ENCODE results near the gene NPR3. TPM values are rescaled to one million over a fixed set of nuclear protein-coding genes. Genes with fewer than 3 reads are reported as not detected.

NPR3 gene
- total and polyA plus RNA-seq, 2 of the 8 experiments (the other 6 are each of a cell fraction or from before 2014, with no cell fraction given) = not detected

GRCh38 chr5:32803656-32804055 lies 92.5 kb downstream of the NPR3 start:
- Histone ChIP-seq H4K91ac (replicated peaks; ENCODE audit: insufficient read length, low read length) (no peak overlapping the region), H3K36me3 (ENCODE audit: control insufficient read depth in 2 of 4, insufficient read depth in 4 of 4, low read length in 3 of 4) (no peaks in the 10 kb centered on the region), H2BK12ac (ENCODE audit: low read depth, low read length) (no peak overlapping the region), H3K9me3 (ENCODE audit: insufficient read depth in 2 of 2, low read depth in 1 of 2, low read length in 1 of 2) (no peaks in the 10 kb centered on the region), H3K4me3 (ENCODE audit: extremely low read depth in 1 of 4, insufficient read depth in 2 of 4, low read depth in 3 of 4, low read length in 4 of 4) (no peak overlapping the region), H3K27ac (ENCODE audit: low read depth, low read length) (no peak overlapping the region), H3K23ac (ENCODE audit: insufficient read length) (no peak overlapping the region), H3K4ac (replicated peaks; ENCODE audit: insufficient read length, low read depth, low read length) (no peak overlapping the region), H3K4me2 (ENCODE audit: insufficient read depth in 1 of 2, low read depth in 2 of 2, low read length in 2 of 2) (no peak overlapping the region), H3K18ac (ENCODE audit: extremely low read depth, low read length) (no peak overlapping the region), H3K56ac (replicated peaks; ENCODE audit: insufficient read length, low read depth, low read length) (no peak overlapping the region), H2BK5ac (ENCODE audit: low read depth, low read length) (no peak overlapping the region), H2BK20ac (ENCODE audit: low read length) (no peak overlapping the region), H3K14ac (ENCODE audit: insufficient read length) (no peak overlapping the region), H3K23me2 (ENCODE audit: low read depth, low read length) (no peaks in the 10 kb centered on the region), H4K8ac (ENCODE audit: extremely low read depth, insufficient read depth, low read length) (no peak overlapping the region), H3K9ac (replicated peaks in 1 of 4; ENCODE audit: extremely low read depth in 1 of 4, low read depth in 3 of 4, low read length in 3 of 4) (no peak overlapping the region), H2AK5ac (ENCODE audit: low read depth, low read length) (no peak overlapping the region), H4K20me1 (replicated peaks in 1 of 2; ENCODE audit: control insufficient read depth in 1 of 2, insufficient read depth in 2 of 2, low read length in 2 of 2) (no peaks in the 10 kb centered on the region), H2AFZ (ENCODE audit: low read length) (no peak overlapping the region), H4K5ac (ENCODE audit: insufficient read length, low read depth, low read length) (no peak overlapping the region), H3K27me3 (replicated peaks in 1 of 4; ENCODE audit: control insufficient read depth in 3 of 4, extremely low read depth in 1 of 4, insufficient read depth in 3 of 4, low read length in 3 of 4) (no peaks in the 10 kb centered on the region), H2BK15ac (ENCODE audit: low read length) (no peak overlapping the region), H2BK120ac (replicated peaks; ENCODE audit: low read depth, low read length) (no peak overlapping the region), H3K79me2 (ENCODE audit: control insufficient read depth in 1 of 2, insufficient read depth in 2 of 2, low read length in 2 of 2) (no peaks in the 10 kb centered on the region), H3K79me1 (ENCODE audit: low read depth, low read length) (no peaks in the 10 kb centered on the region), H3K4me1 (replicated peaks in 1 of 4; ENCODE audit: control insufficient read depth in 3 of 4, insufficient read depth in 4 of 4, low read length in 3 of 4) (no peaks in the 10 kb centered on the region)
- ChIA-PET CTCF (ENCODE audit: partially characterized antibody) (no interaction called here), POLR2A (ENCODE audit: partially characterized antibody) (no interaction called here)
- 87% methylated on average over 3 of the region's 3 CpGs; no CpG with 5 or more reads in 1 of the 2 experiments for WGBS, 2 experiments (ENCODE audit: extremely low coverage in 1 of 2, insufficient coverage in 1 of 2, insufficient read length in 1 of 2, insufficient replicate concordance in 2 of 2, low coverage in 1 of 2, low lambda C conversion rate in 2 of 2, missing lambda C conversion rate in 1 of 2)
- no peak for FAIRE-seq
- no peak for DNase-seq (ENCODE audit: low read depth in 1 of 2, low spot score in 2 of 2)
- no peak for TF ChIP-seq EP300 (IDR thresholded peaks at IDR 0.05; ENCODE audit: borderline replicate concordance in 1 of 2, low read depth in 2 of 2, low read length in 2 of 2)
- no peak for TF ChIP-seq HDAC2 (IDR thresholded peaks at IDR 0.05; ENCODE audit: borderline replicate concordance in 1 of 2, low read depth in 2 of 2, low read length in 2 of 2)
- no peak for TF ChIP-seq SP1 (IDR thresholded peaks at IDR 0.05; ENCODE audit: low read depth, low read length)
- TF ChIP-seq GTF2F1 (IDR thresholded peaks at IDR 0.05; ENCODE audit: borderline replicate concordance, low read depth, low read length) = no peak
- no peak for TF ChIP-seq SRF (IDR thresholded peaks at IDR 0.05; ENCODE audit: low read depth, low read length)
- no peak for TF ChIP-seq CHD1 (IDR thresholded peaks at IDR 0.05; ENCODE audit: low read depth, low read length)
- no peak for TF ChIP-seq POLR2A (IDR thresholded peaks at IDR 0.05; ENCODE audit: control extremely low read depth in 1 of 2, low read depth in 2 of 2, low read length in 2 of 2)
- no peak for TF ChIP-seq SAP30 (IDR thresholded peaks at IDR 0.05; ENCODE audit: insufficient read depth, insufficient replicate concordance, low read length)
- TF ChIP-seq KDM5A (IDR thresholded peaks at IDR 0.05; ENCODE audit: low read length) = no peak
- no peak for TF ChIP-seq SP4 (IDR thresholded peaks at IDR 0.05; ENCODE audit: low read length)
- no peak for TF ChIP-seq RXRA (IDR thresholded peaks at IDR 0.05; ENCODE audit: insufficient read depth, low read depth, low read length)
- no peak for TF ChIP-seq CTBP2 (IDR thresholded peaks at IDR 0.05; ENCODE audit: borderline replicate concordance, insufficient read depth, insufficient read length, low read length)
- no peak for TF ChIP-seq CREB1 (IDR thresholded peaks at IDR 0.05)
- TF ChIP-seq SIRT6 (IDR thresholded peaks at IDR 0.05; ENCODE audit: low read length) = no peak
- TF ChIP-seq RBBP5 (IDR thresholded peaks at IDR 0.05; ENCODE audit: borderline replicate concordance, low read depth, low read length) = no peak

Data from H1 (cell line).